Activated CD4-positive, alpha-beta T cell treated with anti-CD3 and anti-CD28 coated beads, Interleukin-2, amount 50 U/mL, for 1 hour (primary cell): ENCODE results near the gene IRF2BPL.

ENCODE experiments used
- DNase-seq: peaks from one replicate; pipeline ENCODE4 v3.0.0-alpha.2; 2020

IRF2BPL gene

GRCh38 chr14:77028384-77029231 is at the start of gene IRF2BPL:
TSS of gene IRF2BPL (minus strand) at chr14:77028708. CDS start at chr14:77027792, 916 bp downstream.
- peak; percentile 93 for DNase-seq

- no peak for DNase-seq
Measured at GRCh38 chr14:77077040-77077439, 48.5 kb upstream of the IRF2BPL start.

- no peak for DNase-seq
Measured at GRCh38 chr14:77076113-77076631, 47.7 kb upstream of the IRF2BPL start.

GRCh38 chr14:77074969-77075368 is 46.5 kb upstream of the IRF2BPL start:
- no peak for DNase-seq

GRCh38 chr14:77071938-77072388 is 43.5 kb upstream of the IRF2BPL start:
- DNase-seq, result no peak

- DNase-seq, result no peak
Measured at GRCh38 chr14:77069551-77069950, 41.0 kb upstream of the IRF2BPL start.

- DNase-seq, result no peak
Measured at GRCh38 chr14:77068517-77069200, 40.2 kb upstream of the IRF2BPL start.

- DNase-seq, result peak; percentile 62
Measured at GRCh38 chr14:77067632-77068516, 39.4 kb upstream of the IRF2BPL start.

GRCh38 chr14:77066578-77067172 is 38.2 kb upstream of the IRF2BPL start:
- no peak for DNase-seq

- DNase-seq, result no peak
Measured at GRCh38 chr14:77065851-77066577, 37.5 kb upstream of the IRF2BPL start.

- DNase-seq, result no peak
Measured at GRCh38 chr14:77064521-77065178, 36.1 kb upstream of the IRF2BPL start.

- no peak for DNase-seq
Measured at GRCh38 chr14:77063571-77064171, 35.2 kb upstream of the IRF2BPL start.

GRCh38 chr14:77062261-77062660 is 33.8 kb upstream of the IRF2BPL start:
- no peak for DNase-seq

- DNase-seq, result no peak
Measured at GRCh38 chr14:77061630-77062257, 33.2 kb upstream of the IRF2BPL start.

- peak; percentile 44 for DNase-seq
Measured at GRCh38 chr14:77059276-77059915, 30.9 kb upstream of the IRF2BPL start.

GRCh38 chr14:77058785-77059184 is 30.3 kb upstream of the IRF2BPL start:
- DNase-seq, result no peak

- DNase-seq, result no peak
Measured at GRCh38 chr14:77058117-77058516, 29.6 kb upstream of the IRF2BPL start.

GRCh38 chr14:77055981-77056380 is 27.5 kb upstream of the IRF2BPL start:
- DNase-seq, result no peak

GRCh38 chr14:77055306-77055705 is 26.8 kb upstream of the IRF2BPL start:
- DNase-seq, result no peak
